ENCODE results near the gene IGLL1. TPM values are rescaled to one million over a fixed set of nuclear protein-coding genes. Genes with fewer than 3 reads are reported as not detected.

IGLL1 gene
- total RNA-seq, 1 experiment from 2014 or later: not detected

DNA sequence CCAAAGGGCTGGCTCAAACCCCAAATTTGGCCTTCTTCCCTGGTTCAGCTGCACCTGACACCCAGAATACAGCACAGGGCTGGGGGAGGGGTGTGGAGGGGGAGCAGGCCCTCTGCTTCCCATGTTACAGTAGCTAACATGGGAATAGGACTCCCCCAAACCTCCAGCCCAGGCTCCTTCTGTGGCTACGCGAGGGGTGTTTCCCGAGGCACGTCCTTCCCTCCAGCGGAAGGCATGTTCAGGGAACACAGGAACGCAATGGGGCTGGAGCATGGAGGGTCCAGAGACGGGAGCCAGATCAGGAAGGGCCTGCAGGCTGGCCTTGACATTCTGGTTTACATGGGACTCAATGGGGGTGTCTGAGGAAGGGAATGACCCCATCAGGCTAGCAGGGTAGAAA lies 11.8 kb upstream of the IGLL1 start:
- H3K9me3 Mint-ChIP-seq (ENCODE audit: unreplicated experiment): no peaks in the 10 kb centered on the region
- POLR2A ChIA-PET: no interaction called here
- H3K27me3 Mint-ChIP-seq (ENCODE audit: insufficient read depth, unreplicated experiment): peaks cover 50% of the 10 kb centered on the region
- H3K4me3 Mint-ChIP-seq (ENCODE audit: unreplicated experiment): no peak overlapping the region
- CTCF ChIA-PET: interaction anchor here (0.5 to 2.0 kb wide), 11 partner anchors 20 to 1051 kb away, joined by 3 to 6 read pairs (median 4); no protein-coding TSS in a partner anchor
- TF ChIP-seq, protein P1, sequence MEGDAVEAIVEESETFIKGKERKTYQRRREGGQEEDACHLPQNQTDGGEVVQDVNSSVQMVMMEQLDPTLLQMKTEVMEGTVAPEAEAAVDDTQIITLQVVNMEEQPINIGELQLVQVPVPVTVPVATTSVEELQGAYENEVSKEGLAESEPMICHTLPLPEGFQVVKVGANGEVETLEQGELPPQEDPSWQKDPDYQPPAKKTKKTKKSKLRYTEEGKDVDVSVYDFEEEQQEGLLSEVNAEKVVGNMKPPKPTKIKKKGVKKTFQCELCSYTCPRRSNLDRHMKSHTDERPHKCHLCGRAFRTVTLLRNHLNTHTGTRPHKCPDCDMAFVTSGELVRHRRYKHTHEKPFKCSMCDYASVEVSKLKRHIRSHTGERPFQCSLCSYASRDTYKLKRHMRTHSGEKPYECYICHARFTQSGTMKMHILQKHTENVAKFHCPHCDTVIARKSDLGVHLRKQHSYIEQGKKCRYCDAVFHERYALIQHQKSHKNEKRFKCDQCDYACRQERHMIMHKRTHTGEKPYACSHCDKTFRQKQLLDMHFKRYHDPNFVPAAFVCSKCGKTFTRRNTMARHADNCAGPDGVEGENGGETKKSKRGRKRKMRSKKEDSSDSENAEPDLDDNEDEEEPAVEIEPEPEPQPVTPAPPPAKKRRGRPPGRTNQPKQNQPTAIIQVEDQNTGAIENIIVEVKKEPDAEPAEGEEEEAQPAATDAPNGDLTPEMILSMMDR (IDR thresholded peaks at IDR 0.05; ENCODE audit: unreplicated experiment): no peak
- no peak overlapping the region for H3K27ac Mint-ChIP-seq (ENCODE audit: low read depth, unreplicated experiment)
- no peak for DNase-seq (ENCODE audit: unreplicated experiment)
- intact Hi-C loops (cut with micrococcal nuclease): loop anchor here (1.0 kb wide), 1 partner anchor 50 kb away; no protein-coding TSS in a partner anchor
- H3K4me1 Mint-ChIP-seq (ENCODE audit: insufficient read depth, unreplicated experiment): no peaks in the 10 kb centered on the region
- no TSS peak for BruUV-seq (replicated peaks)
- H3K36me3 Mint-ChIP-seq (ENCODE audit: insufficient read depth, unreplicated experiment): peaks cover 4% of the 10 kb centered on the region

- TF ChIP-seq, protein P1 (IDR thresholded peaks at IDR 0.05; ENCODE audit: unreplicated experiment): peak; percentile 79
- Mint-ChIP-seq H3K9me3 (ENCODE audit: unreplicated experiment) (no peaks in the 10 kb centered on the region), H3K4me3 (ENCODE audit: unreplicated experiment) (no peak overlapping the region), H3K4me1 (ENCODE audit: insufficient read depth, unreplicated experiment) (no peaks in the 10 kb centered on the region), H3K36me3 (ENCODE audit: insufficient read depth, unreplicated experiment) (peaks cover 4% of the 10 kb centered on the region), H3K27me3 (ENCODE audit: insufficient read depth, unreplicated experiment) (peaks cover 44% of the 10 kb centered on the region), H3K27ac (ENCODE audit: low read depth, unreplicated experiment) (no peak overlapping the region)
- POLR2A ChIA-PET: no interaction called here
- peak; percentile 46 for DNase-seq (ENCODE audit: unreplicated experiment)
- CTCF ChIA-PET: interaction anchor here (0.5 to 2.0 kb wide), 13 partner anchors 20 to 1050 kb away, joined by 3 to 6 read pairs (median 3); no protein-coding TSS in a partner anchor
- BruUV-seq (replicated peaks): no TSS peak
- intact Hi-C loops (cut with micrococcal nuclease): loop anchor here (1.0 kb wide), 1 partner anchor 49 kb away; no protein-coding TSS in a partner anchor
Observed at GRCh38 chr22:23591201-23591791, 11.2 kb upstream of the IGLL1 start.

DNA sequence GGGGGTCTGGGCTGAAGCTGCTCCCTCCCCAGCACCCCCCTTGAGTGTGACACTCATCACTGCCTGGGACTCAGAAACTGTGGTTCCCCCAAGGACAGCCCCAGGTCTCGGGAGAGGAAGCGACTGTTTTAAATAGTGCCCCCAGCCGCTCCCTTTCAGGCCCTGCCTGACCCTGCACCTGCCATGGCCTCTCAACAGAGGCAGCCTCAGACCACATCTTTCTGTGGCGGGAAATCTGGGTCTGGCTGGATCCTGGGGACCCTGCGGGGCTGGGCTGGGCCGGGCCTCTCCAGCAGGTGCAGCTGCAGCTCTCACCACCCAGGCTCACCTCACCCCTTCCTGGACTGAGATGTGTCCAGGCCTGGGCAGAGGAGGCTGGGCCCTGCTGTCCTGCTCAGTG lies 3.7 kb upstream of the IGLL1 start:
- Mint-ChIP-seq H3K27me3 (ENCODE audit: insufficient read depth, unreplicated experiment) (peaks cover 41% of the 10 kb centered on the region), H3K4me1 (ENCODE audit: insufficient read depth, unreplicated experiment) (no peaks in the 10 kb centered on the region), H3K9me3 (ENCODE audit: unreplicated experiment) (no peaks in the 10 kb centered on the region), H3K36me3 (ENCODE audit: insufficient read depth, unreplicated experiment) (no peaks in the 10 kb centered on the region), H3K27ac (ENCODE audit: low read depth, unreplicated experiment) (no peak overlapping the region), H3K4me3 (ENCODE audit: unreplicated experiment) (no peak overlapping the region)
- TF ChIP-seq, protein P1 (IDR thresholded peaks at IDR 0.05; ENCODE audit: unreplicated experiment): no peak
- CTCF ChIA-PET: no interaction called here
- no peak for DNase-seq (ENCODE audit: unreplicated experiment)
- intact Hi-C loops (cut with micrococcal nuclease): no loop called here
- BruUV-seq (replicated peaks): no TSS peak
- POLR2A ChIA-PET: no interaction called here

DNA sequence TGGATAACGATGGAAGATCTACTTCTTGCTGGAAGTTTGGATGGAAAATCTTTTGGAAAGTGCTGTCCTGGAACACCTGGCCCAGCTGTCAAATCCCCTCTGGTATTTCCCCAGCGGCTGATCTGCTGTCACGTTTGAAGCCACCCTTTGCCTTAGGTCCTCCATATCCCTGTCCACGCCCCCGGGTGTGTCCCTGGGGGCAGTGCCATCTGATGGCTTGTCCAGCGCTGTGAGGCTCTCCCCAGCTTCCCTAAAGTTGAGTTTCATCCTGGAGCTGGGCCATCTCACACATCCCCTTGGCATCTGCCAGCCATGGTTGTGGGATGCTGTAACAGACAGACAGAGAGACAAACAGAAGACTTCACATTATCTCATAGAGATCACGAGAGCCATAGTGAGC lies 3.1 kb upstream of the IGLL1 start:
- DNase-seq (ENCODE audit: unreplicated experiment): no peak
- Mint-ChIP-seq H3K27me3 (ENCODE audit: insufficient read depth, unreplicated experiment) (peaks cover 46% of the 10 kb centered on the region), H3K9me3 (ENCODE audit: unreplicated experiment) (no peaks in the 10 kb centered on the region), H3K4me1 (ENCODE audit: insufficient read depth, unreplicated experiment) (no peaks in the 10 kb centered on the region), H3K4me3 (ENCODE audit: unreplicated experiment) (no peak overlapping the region), H3K27ac (ENCODE audit: low read depth, unreplicated experiment) (no peak overlapping the region), H3K36me3 (ENCODE audit: insufficient read depth, unreplicated experiment) (no peaks in the 10 kb centered on the region)
- ChIA-PET POLR2A (no interaction called here), CTCF (interaction anchor here (1.6 kb wide), 1 partner anchor 24 kb away, joined by 3 read pairs; no protein-coding TSS in a partner anchor)
- intact Hi-C loops (cut with micrococcal nuclease): no loop called here
- no TSS peak for BruUV-seq (replicated peaks)
- TF ChIP-seq, protein P1 (IDR thresholded peaks at IDR 0.05; ENCODE audit: unreplicated experiment): no peak

All from MCF 10A (cell line).